ENCODE measurements around the gene BPHL.
"Not testable (repeated sequence)": the region's sequence is repeated elsewhere in the genome, so short reads cannot be mapped to it uniquely, and the experiment has no call there.

BPHL gene

DNA sequence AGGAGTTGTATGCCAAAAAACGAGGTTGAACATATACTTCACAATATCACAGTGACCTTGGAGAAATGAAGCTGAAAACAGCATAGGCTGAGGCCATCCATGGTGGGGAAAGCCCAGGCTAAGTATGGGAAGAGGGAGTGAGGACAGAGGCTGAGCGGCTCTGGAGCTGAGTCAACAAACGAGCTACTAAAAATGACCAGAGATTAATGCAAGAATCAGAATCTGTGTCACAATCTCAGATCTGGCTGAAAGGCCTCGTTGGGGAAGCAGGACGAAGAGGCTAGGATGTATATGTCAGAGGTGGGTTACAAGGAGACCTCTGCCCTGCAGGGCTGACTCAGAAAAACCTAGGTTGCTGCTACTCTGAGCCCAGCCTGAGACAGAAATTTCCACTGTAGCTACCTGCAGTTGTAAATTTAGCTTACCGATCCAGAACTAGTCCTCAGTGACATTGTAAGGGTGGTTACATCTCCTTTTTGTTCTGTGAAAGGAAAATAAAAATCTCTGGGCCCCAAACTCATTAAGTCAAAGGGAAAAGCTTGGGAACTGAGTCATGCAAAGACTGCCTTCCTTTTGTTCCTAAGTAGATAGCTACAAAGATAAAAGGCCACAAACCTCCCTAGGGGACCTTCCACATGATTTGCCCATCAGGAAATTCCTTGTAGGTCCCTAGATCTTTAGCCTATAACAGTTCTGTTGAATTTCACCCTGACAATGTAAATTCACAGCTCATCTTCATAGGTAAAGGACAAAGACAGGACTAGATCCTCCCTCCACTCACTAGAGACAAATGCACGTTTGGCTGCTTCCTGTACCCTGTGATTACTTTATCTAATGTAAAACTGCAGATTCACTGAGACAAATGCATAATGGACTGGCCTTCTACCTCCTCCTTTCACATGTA is 47.4 kb downstream of the BPHL start:
- TF ChIP-seq, protein P1, sequence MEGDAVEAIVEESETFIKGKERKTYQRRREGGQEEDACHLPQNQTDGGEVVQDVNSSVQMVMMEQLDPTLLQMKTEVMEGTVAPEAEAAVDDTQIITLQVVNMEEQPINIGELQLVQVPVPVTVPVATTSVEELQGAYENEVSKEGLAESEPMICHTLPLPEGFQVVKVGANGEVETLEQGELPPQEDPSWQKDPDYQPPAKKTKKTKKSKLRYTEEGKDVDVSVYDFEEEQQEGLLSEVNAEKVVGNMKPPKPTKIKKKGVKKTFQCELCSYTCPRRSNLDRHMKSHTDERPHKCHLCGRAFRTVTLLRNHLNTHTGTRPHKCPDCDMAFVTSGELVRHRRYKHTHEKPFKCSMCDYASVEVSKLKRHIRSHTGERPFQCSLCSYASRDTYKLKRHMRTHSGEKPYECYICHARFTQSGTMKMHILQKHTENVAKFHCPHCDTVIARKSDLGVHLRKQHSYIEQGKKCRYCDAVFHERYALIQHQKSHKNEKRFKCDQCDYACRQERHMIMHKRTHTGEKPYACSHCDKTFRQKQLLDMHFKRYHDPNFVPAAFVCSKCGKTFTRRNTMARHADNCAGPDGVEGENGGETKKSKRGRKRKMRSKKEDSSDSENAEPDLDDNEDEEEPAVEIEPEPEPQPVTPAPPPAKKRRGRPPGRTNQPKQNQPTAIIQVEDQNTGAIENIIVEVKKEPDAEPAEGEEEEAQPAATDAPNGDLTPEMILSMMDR (IDR thresholded peaks at IDR 0.05; ENCODE audit: insufficient read depth, low read length, poor library complexity, severe bottlenecking): no peak
- DNase-seq (ENCODE audit: extremely low read depth, insufficient read length): no peak
- Histone ChIP-seq H3K4me3 (replicated peaks; ENCODE audit: low read depth, low read length) (no peak overlapping the region), H3K36me3 (ENCODE audit: control insufficient read depth, insufficient read depth, low read length) (no peaks in the 10 kb centered on the region), H3K27me3 (replicated peaks; ENCODE audit: control insufficient read depth, insufficient read depth, low read length) (no peaks in the 10 kb centered on the region)

DNA sequence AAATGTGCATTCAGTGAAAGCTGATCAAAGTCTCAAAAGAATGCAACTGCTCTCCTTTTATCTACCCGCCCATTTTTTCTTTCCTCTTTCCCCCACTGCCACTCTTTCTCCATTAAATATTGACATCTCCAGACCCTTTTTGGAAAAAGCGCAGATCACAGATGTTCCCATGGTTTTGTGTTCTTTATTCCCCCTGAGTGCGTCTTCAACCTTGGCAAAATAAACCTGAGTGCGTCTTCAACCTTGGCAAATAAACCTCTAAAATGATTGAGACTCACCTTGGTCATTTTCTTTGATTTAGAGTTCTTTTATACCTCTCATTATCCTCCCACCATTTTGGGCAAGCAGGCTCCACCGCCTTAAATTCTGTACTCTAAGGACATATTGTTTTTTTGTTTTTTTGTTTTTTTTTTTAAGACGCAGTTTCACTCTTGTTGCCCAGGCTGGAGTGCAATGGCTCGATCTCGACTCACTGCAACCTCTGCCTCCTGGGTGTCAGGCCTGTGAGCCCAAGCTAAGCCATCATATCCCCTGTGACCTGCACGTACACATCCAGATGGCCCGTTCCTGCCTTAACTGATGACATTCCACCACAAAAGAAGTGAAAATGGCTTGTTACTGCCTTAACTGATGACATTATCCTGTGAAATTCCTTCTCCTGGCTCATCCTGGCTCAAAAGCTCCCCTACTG is 48.2 kb downstream of the BPHL start:
- DNase-seq (ENCODE audit: extremely low read depth, insufficient read length); H3K4me3 ChIP-seq (replicated peaks; ENCODE audit: low read depth, low read length); H3K27me3 ChIP-seq (replicated peaks; ENCODE audit: control insufficient read depth, insufficient read depth, low read length); H3K36me3 ChIP-seq (ENCODE audit: control insufficient read depth, insufficient read depth, low read length): not testable (repeated sequence)

DNA sequence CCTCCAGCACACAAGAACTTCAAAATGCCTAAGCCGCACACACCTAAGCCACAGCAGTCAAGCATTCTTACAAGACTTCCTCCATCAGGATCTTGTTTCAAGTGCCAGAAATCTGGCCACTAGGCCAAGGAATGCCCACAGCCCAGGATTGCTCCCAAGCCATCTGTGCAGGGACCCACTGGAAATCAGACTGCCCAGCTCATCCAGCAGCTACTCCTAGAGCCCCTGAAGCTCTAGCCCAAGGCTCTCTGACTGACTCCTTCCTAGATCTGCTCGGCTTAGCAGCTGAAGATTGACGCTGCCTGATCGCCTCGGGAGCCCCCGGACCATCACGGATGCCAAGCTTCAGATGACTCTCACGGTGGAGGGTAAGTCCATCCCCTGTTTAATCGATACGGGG is 49.5 kb downstream of the BPHL start:
- H3K36me3 ChIP-seq (ENCODE audit: control insufficient read depth, insufficient read depth, low read length); DNase-seq (ENCODE audit: extremely low read depth, insufficient read length); H3K4me3 ChIP-seq (replicated peaks; ENCODE audit: low read depth, low read length); H3K27me3 ChIP-seq (replicated peaks; ENCODE audit: control insufficient read depth, insufficient read depth, low read length): not testable (repeated sequence)

DNA sequence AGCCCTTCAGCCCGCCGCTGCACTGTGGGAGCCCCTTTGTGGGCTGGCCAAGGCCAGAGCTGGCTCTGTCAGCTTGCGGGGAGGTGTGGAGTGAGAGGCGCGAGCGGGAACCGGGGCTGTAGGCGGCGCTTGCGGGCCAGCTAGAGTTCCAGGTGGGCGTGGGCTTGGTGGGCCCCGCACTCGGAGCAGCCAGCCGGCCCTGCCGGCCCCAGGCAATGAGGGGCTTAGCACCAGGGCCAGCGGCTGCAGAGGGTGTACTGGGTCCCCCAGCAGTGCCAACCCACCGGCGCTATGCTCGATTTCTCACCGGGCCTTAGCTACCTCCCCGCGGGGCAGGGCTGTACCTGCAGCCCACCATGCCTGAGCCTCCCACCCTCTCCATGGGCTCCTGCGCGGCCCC is 52.2 kb downstream of the BPHL start:
- DNase-seq (ENCODE audit: extremely low read depth, insufficient read length); H3K27me3 ChIP-seq (replicated peaks; ENCODE audit: control insufficient read depth, insufficient read depth, low read length); H3K36me3 ChIP-seq (ENCODE audit: control insufficient read depth, insufficient read depth, low read length); H3K4me3 ChIP-seq (replicated peaks; ENCODE audit: low read depth, low read length): not testable (repeated sequence)

DNA sequence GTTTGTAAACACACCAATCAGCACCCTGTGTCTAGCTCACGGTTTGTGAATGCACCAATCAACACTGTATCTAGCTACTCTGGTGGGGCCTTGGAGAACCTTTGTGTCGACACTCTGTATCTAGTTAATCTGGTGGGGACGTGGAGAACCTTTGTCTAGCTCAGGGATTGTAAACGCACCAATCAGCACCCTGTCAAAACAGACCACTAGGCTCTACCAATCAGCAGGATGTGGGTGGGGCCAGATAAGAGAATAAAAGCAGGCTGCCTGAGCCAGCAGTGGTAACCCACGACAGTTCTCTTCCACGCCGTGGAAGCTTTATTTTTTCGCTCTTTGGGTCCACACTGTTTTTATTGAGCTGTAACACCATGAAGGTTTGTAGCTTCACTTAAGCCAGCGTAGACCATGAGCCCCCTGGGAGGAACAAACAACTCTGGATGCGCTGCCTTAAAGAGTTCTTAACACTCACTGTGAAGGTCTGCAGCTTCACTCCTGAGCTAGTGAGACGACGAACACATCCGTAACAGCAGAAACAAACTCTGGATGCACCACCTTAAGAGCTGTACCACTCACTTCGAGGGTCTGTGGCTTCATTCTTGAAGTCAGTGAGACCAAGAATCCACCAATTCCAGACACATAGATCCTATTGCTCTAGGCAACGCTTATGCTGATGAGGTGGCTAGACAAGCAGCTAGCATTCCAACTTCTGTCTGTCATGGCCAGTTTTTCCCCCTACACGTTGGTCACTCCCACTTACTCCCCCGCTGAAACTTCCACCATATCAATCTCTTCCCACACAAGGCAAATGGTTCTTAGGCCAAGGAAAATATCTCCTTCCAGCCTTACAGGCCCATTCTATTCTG is 53.0 kb downstream of the BPHL start:
- H3K36me3 ChIP-seq (ENCODE audit: control insufficient read depth, insufficient read depth, low read length); H3K27me3 ChIP-seq (replicated peaks; ENCODE audit: control insufficient read depth, insufficient read depth, low read length); DNase-seq (ENCODE audit: extremely low read depth, insufficient read length); H3K4me3 ChIP-seq (replicated peaks; ENCODE audit: low read depth, low read length): not testable (repeated sequence)

DNA sequence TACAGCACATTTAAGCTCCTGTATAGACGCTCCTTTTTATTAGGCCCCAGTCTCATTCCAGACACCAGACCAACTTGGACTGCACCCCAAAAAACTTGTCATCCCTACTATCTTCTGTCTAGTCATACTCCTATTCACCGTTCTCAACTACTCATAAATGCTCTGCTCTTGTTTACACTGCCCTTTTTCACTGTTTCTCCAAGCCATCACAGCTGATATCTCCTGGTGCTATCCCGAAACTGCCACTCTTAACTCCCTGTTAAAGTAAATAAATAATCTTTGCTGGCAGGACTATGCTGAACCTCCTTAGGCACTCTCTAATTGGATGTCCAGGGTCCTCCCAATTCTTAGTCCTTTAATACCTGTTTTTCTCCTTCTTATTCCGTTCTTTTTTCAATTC is 54.3 kb downstream of the BPHL start:
- not testable (repeated sequence) for H3K4me3 ChIP-seq (replicated peaks; ENCODE audit: low read depth, low read length); DNase-seq (ENCODE audit: extremely low read depth, insufficient read length); H3K36me3 ChIP-seq (ENCODE audit: control insufficient read depth, insufficient read depth, low read length); H3K27me3 ChIP-seq (replicated peaks; ENCODE audit: control insufficient read depth, insufficient read depth, low read length)

DNA sequence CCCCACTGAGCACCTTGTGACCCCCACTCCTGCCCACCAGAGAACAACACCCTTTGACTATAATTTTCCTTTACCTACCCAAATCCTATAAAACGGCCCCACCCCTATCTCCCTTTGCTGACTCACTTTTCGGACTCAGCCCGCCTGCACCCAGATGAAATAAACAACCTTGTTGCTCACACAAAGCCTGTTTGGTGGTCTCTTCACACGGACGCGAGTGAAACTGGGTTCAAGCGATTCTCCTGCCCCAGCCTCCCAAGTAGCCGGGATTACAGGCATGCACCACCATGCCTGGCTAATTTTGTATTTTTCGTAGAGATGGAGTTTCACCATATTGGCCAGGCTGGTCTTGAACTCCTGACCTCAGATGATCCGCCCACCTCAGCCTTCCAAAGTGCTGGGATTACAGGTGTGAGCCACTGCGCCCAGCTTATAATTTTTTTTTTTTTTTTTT is 55.2 kb downstream of the BPHL start:
- H3K36me3 ChIP-seq (ENCODE audit: control insufficient read depth, insufficient read depth, low read length); H3K27me3 ChIP-seq (replicated peaks; ENCODE audit: control insufficient read depth, insufficient read depth, low read length); DNase-seq (ENCODE audit: extremely low read depth, insufficient read length); H3K4me3 ChIP-seq (replicated peaks; ENCODE audit: low read depth, low read length): not testable (repeated sequence)

DNA sequence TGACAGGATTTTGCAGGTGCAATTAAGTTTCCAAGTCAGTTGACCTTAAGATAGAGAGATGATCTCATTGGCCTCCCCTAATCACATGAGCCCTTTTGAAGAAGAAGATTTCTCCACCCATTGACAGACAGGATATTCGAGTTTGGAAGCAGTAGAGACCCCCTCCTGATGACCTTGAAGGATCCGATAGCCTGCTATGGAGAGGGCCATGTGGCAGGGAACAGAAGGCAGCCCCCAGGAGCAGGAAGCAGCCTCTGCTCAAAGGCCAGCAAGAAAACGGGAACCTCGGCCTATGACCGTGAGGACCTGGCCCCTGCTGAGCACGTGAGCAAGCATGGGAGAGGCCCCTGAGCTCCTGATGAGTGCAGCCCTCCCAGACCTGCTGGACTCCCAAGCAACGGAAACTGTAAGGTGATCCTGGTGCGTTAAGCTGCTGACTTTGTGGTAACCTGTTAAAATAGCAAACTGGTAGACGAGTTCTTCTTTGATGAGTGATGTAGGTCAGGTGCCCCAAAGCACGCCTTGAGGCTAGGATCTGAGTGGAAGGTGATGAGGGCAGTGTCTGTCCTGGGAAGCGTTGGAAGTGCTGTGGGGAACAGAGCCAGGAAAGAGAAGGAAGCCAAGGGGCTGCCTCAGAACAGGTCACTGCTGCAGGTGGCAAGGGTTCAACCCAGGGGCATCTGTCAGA is 57.3 kb downstream of the BPHL start:
- no peaks in the 10 kb centered on the region for H3K36me3 ChIP-seq (ENCODE audit: control insufficient read depth, insufficient read depth, low read length)
- DNase-seq (ENCODE audit: extremely low read depth, insufficient read length): no peak
- TF ChIP-seq, protein P1 (IDR thresholded peaks at IDR 0.05; ENCODE audit: insufficient read depth, low read length, poor library complexity, severe bottlenecking): no peak
- H3K27me3 ChIP-seq (replicated peaks; ENCODE audit: control insufficient read depth, insufficient read depth, low read length): no peaks in the 10 kb centered on the region
- H3K4me3 ChIP-seq (replicated peaks; ENCODE audit: low read depth, low read length): no peak overlapping the region
